ENCODE measurements around the gene TMEM86A.
"Not testable (repeated sequence)": the region's sequence is repeated elsewhere in the genome, so short reads cannot be mapped to it uniquely, and the experiment has no call there.

Gene TMEM86A, protein sequence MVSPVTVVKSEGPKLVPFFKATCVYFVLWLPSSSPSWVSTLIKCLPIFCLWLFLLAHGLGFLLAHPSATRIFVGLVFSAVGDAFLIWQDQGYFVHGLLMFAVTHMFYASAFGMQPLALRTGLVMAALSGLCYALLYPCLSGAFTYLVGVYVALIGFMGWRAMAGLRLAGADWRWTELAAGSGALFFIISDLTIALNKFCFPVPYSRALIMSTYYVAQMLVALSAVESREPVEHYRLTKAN

DNA sequence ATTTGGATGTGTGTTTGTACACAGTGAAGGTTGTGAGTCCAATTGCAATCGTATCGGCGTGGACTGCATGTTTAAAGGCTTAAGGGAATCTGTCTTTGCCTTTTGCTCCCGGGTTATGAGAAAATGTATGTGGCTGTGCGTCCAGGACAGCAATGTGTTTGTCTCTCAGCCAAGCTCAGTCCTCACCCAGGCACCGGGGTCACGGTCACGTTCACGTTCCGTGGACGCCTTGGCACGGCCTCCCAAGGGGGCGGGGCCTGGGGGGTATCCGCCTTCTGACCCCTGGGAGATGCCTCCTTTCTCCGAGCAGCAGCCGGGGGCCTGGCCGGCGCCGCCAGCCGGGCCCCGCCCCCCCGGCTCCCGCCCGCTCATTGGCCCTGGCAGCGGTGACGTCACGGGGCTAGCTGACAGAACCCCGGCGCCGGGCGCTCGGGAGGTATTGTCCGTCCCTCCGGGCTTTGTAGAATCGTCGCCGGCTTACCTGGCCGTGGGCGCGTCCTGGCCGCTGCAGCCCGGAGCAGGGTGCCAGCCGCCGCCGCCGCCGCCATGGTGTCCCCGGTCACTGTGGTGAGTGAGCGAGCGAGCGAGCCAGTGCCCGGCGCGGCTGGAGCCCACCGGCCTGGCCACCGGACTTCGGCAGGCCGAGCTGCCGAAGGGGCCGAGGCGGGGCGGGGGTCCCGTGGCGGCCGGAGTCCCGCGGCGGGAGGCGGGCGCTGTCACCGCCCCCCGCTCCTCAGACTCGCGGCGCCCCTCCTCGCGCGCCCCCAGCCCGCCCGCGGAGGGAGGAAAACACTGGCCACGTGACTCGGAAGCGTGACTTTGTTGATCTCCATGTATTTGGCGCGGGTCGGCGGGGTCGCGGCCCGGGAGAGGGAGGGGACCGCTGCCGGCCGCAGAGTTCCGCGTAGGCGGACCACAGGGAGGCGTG, at the start of gene TMEM86A:
TMEM86A (plus strand) TSS at position 439 of the 928 bp plus-strand sequence; CDS start at position 547, 108 bp downstream.
- peak; percentile 84 for DNase-seq (ENCODE audit: low read depth)

DNA sequence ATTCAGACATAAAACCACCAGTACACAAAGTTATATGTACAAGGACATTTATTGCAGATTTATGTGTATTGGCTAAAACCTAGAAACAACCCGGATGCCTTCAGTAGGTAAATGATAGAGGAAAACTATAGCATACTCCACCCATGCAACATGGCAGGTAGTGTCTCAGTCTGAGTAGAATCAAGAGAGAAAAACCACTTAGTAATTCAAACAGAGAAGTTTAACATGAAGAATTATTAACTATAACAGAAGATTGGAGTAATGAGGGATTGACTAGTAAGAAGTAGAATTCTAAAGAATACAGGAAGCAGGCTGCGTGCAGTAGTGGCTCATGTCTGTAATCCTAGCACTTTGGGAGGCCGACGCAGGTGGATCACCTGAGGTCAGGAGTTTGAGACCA, 48.2 kb upstream of the TMEM86A start:
- no peak for DNase-seq (ENCODE audit: low read depth)

DNA sequence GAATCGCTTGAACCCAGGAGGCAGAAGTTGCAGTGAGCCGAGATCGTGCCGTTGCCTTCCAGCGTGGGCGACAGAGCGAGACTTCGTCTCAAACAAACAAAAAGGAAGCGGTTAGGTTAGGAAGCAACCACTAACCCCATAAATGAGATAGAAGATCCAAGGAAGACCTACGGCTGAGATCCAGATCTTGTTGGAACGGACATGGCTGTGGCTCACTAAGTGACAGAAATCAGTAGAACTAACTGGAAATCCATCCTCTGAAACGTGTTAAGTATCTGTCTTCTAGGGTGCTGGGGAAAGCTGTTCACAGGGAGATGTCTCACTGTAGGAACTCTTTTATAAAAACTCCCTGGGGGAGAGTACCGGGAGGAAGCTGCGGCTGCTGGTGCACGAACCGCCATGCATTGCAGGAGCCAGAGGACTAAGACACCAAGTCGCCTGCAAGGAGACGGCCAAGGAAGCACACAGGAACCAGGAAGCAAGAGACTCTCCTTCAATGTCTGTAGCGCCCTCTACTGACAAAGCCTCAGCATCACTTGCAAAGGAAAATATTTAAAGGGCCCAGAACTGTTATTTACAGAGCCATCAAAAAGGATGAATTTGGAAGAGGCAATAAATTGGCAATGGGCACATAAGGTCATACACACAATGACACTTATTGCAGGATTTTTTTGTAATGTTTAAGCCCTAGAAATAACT, 47.6 kb upstream of the TMEM86A start:
- DNase-seq (ENCODE audit: low read depth), result peak; percentile 67

DNA sequence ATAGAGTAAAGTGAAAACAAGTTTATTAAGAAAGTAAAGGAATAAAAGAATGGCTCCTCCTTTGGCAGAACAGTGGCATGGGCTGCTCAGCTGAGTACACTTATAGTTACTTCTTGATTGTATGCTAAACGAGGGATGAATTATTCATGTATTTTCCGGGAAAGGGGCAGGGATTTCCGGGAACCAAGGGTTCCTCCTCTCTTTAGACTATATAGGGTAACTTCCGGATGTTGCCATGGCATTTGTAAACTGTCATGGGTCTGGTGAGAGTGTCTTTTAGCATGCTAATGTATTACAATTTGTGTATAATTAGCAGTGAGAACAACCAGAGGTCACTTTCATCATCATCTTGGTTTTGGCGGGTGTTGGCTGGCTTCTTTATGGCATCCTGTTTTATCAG, 40.9 kb upstream of the TMEM86A start:
- no peak for DNase-seq (ENCODE audit: low read depth)

DNA sequence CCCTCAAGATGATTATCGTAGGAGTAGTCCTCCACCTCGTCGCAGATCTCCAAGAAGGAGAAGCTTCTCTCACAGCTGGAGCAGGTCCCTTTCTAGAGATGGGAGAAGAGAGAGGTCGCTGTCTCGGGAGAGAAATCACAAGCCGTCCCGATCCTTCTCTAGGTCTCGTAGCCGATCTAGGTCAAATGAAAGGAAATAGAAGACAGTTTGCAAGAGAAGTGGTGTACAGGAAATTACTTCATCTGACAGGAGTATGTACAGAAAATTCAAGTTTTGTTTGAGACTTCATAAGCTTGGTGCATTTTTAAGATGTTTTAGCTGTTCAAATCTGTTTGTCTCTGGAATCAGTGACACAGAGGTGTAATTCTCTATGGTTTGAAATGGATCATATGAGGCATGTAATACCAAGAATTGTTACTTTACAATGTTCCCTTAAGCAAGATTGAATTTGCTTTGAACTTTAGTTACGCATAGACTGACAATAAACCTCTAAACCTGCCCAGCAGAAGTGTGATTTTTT, 33.2 kb upstream of the TMEM86A start:
- not testable (repeated sequence) for DNase-seq (ENCODE audit: low read depth)

DNA sequence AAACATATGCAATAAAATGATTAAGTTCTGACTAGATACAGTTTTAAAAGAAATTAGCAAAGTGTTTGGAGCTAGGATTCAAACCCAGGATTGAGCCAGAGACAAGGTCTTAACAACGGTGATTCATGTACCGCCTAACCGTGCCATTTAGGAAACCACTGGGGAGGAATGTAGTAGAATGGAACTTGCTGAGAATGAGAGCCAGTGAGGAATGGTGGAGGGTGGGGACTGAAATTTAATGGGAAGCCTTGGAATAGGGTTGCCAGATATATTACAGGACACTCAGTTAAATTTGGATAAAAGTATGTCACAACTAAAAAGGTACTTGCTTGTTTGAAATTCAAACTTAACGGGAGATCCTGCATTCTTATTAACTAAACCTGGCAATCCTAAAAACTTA, 30.4 kb upstream of the TMEM86A start:
- peak; percentile 17 for DNase-seq (ENCODE audit: low read depth)

DNA sequence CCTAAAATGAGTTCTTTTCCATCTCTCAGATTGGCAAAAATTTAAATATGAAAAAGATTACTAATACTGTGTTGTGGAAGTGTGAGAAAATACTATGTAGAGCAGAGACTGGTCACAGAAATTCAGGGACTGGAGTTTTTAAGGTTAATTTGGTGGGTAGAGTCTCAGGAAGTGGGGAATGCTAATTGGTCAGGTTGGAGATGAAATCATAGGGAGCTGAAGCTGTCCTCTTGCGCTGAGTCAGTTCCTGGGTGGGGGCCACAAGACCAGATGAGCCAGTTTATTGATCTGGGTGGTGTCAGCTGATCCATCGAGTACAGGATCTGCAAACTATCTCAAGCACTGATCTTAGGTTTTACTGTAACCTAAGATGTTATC, 29.4 kb upstream of the TMEM86A start:
- DNase-seq (ENCODE audit: low read depth), result peak; percentile 11

DNA sequence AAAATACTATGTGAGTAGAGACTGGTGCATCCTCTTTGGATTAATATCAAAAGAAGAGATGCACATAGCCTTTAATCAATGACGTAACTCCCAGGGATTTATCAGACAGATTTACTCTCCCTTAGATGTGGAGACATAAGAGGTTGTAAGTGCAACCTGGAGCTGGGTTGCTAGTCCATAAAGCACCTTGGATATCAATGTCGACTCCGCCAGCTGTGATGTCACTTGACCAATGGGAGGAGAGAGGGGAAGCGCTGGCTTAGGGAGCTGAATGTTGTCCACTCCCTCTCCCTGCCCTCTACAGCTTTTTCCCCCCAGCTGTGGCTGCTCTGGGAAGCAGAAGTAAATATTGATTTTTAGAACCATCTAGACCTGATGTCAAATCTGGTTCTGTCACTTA, 28.9 kb upstream of the TMEM86A start:
- DNase-seq (ENCODE audit: low read depth), result no peak

DNA sequence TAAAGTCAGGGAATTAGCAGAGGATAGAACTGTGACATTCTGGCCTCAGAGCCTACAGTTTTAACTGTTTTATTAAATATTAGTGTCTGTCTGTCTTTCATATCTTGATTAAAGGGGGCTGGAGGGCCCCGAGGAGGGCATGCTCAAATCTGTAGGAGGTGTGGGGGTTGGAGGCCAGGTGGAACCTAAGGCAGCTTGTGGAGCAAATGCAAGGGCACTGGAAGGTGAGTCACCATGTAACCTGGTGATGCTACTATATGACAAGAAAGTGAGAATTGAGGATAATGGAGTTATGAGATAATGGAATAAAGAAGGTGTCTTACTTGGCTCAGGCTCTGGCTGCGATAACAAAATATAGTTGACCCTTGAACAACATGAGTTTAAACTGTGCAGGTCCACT, 27.3 kb upstream of the TMEM86A start:
- no peak for DNase-seq (ENCODE audit: low read depth)

DNA sequence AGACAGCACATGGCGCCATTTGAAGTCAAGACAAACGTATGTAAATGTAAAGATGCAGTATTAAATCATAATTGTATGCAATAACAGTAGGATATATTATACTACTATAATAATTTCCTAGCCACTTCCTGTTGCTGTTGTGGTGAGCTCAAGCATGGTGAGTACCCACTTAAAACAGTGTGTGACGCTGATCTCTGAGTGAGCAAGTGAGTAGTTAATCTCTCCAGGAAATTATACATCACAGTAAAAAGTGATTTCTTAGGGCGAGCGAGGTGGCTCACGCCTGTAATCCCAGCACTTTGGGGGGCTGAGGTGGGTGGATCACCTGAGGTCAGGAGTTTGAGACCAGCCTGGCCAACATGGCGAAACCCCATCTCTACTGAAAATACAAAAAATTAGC, 26.4 kb upstream of the TMEM86A start:
- DNase-seq (ENCODE audit: low read depth), result not testable (repeated sequence)

DNA sequence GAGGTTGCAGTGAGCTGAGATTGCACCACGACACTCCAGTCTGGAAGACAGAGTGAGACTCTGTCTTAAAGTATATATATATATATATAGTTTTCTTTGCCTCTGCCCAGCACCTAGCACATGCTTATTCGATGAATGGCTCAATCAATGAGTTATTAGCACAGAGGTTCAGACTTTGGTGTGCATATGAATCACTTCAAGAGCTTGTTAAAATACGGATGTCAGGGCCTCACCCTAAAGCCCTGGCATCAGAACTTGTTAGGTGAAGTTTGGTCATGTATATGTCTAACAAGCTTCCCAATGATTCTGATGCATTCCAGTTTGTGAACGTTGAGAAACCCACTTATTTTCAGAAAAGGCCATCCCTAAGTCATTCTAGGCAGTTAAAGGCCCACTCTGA, 21.8 kb upstream of the TMEM86A start:
- no peak for DNase-seq (ENCODE audit: low read depth)

DNA sequence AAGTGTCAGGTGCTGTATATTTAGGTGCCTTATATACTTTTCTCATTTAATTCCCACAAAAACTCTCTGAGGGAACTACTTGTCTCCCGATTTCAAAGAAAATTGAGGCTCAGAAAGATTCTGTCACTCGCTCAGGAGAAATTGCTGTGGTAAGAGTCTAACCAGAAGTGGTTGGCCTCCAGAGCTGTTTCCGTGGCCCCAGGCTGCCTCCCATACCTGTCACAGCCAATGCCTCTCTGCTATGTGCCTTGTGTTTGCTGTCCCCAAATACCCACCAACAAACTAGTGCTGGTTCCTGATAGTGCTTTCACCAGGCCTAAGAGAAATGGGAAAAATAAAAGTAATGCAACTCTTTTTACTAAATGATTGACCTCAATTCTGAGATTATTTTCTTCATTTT, 21.0 kb upstream of the TMEM86A start:
- no peak for DNase-seq (ENCODE audit: low read depth)

DNA sequence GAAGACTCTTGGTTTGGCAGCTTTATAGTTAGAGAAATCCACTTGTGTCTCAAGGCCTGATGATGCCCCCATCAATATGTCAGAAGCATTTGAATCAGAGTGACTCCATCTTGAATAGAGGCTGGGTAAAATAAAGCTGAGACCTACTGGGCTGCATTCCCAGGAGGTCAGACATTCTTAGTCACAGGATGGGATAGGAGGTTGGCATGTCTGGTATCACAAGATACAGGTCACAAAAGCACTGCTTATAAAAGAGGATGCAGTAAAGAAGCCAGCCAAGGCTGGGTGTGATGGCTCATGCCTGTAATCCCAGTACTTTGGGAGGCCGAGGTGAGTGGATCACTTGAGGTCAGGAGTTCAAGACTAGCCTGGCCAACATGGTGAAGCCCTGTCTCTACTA, 16.6 kb upstream of the TMEM86A start:
- DNase-seq (ENCODE audit: low read depth), result peak; percentile 35

DNA sequence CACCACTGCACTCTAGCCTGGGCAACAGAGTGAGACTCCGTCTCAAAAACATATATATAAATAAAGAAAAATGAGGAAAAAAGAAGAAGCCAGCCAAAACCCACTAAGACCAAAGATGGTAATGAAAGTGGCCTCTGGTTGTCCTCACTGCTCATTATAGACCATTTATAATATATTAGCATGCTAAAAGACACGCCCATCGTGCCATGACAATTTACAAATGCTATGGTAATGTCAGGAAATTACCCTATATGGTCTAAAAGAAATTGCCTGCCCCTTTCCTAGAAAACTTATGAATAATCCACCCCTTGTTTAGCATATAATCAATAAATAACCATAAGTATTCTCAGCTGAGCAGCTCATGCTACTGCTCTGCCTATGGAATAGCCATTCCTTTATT, 16.1 kb upstream of the TMEM86A start:
- no peak for DNase-seq (ENCODE audit: low read depth)

DNA sequence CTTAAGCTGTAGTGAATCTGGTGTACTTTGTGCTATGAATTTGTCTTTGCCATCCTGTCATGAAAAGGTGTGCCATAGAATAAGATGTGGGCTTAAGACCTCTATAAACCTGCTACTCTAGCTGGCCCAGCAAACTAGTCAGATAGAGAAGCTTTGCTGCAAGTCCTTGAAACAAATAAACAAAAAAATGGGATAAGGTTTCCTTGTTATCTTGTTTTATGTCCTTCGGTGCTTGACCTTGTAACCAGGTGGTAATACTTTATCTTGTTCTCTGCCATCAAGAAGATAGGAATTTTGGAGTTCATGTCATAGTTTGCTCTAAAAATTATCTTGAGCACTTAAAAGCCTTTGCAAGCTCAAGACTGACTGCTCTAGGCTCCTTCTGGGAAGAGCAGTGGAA, 14.3 kb upstream of the TMEM86A start:
- DNase-seq (ENCODE audit: low read depth), result no peak

DNA sequence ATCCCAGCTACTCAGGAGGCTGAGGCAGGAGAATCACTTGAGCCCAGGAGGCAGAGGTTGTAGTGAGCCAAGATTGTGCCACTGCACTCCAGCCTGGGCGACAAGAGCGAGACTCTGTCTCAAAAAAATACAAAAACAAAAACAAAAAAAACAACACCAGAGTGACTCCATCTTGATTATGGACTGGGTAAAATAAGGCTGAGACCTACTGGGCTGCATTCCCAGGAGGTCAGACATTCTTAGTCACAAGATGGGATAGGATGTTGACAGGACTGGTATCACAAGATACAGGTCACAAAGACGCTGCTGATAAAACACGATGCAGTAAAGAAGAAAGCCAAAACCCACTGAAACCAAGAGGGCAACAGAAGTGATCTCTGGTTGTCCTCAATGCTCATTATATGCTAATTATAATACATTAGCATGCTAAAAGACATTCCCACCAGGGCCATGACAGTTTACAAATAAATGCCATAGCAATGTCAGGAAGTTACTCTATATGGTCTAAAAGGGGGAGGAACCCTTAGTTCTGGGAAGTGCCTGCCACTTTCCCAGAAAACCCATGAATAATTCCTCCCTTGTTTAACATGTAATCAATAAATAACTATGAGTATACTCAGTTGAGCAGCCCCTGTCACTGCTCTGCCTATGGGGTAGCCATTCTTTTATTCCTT, 7.0 kb upstream of the TMEM86A start:
- DNase-seq (ENCODE audit: low read depth), result not testable (repeated sequence)

DNA sequence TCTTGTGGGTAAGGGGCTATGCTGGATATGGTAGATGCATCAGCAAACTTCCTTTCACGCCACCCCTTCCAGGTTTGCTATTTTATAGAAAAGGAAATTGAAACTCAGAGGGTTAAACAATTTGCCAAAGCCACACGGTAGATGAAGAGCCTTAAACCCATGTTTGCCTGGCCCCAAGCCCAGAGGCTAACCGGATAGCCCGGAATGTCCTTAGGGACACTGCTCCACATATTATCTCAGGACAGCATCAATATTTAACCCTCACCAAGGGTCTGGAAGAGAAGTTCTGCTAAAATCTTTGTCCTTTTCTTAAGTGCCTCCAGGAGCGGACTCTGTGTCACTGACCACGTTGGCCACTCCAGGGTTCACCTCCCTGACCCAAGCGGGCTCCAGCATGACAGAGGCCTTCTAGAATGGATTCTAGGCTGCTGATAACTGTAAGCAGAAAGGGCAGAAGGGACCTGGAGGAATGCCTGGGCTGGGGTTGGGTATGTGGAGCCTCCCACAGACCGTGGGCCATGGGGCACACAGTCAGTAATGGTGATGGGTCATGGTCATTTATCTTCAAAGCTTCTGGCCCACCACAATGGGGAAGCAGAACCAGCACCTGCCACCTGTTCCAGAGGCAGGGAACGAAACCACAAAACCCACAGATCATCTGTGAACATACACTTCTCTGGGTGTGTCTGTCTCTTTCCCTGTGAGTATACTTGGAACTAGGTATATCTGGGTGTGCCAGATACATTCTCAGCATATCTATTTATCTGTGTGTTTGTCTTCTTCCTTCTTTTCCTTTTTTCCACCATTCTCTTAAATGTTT, 5.4 kb upstream of the TMEM86A start:
- DNase-seq (ENCODE audit: low read depth), result no peak

DNA sequence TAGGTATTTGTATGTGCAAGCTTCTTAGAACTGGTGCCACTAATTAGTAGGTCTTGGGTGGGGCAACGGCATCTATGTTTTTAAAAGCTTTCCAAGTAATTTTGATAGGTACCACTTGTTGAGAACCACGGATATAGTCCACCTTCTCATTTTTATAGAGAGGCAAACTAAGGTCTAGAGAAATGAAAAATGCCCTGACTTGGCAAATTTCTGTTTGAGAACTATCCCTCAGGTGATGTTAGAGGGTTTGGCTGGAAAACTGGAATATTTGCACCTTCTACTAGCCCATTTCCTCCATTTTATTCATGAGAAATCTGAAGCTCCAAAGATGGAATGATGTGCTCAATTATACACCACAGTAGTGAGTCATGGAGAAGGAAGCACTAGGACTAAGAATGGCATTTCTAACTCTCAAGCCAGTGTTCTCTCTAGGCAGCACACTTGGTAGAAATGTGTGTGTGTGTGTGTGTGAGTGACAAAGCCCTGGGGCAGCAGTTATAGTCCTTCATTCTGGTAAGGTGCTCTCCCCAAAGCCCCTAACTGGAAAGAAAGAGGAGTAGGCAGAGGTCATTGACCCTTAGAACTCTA, 1.8 kb upstream of the TMEM86A start:
- DNase-seq (ENCODE audit: low read depth), result peak; percentile 71

DNA sequence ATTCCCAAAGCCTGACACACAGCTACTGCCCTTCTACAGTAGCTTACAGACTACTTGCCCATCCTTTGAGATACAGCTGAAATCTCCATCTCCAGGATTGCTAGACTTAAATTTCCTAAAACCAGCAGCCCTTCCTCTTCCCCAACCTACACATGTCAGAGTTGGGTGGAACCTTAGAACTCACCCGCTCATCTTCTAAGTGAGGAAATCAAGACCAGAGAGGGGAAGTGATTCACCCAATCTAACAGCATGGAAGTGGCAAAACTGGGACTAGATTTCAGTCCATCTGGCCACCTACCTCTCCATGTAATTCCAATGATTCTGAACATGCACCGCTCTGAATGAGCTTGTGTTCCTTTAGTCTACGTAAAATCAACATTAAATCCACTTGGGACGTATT, 1.0 kb upstream of the TMEM86A start:
- no peak for DNase-seq (ENCODE audit: low read depth)

DNA sequence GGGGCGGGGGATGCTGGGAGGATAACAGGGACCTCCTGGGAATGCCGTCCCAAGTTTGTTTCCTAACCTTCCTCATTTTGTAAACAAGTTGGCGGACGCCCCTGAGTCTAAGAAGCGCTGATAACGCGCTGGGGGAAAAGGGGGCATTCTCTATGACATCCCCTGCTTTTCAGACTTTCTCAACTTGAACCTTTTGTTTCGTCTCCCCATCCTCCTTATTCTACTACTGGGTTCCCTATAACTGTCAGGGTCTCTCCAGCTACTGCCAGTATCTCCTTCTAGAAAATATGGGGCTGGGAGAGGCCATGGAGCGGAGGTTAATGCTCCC, 654 bp downstream of the TMEM86A start:
- DNase-seq (ENCODE audit: low read depth), result no peak

DNA sequence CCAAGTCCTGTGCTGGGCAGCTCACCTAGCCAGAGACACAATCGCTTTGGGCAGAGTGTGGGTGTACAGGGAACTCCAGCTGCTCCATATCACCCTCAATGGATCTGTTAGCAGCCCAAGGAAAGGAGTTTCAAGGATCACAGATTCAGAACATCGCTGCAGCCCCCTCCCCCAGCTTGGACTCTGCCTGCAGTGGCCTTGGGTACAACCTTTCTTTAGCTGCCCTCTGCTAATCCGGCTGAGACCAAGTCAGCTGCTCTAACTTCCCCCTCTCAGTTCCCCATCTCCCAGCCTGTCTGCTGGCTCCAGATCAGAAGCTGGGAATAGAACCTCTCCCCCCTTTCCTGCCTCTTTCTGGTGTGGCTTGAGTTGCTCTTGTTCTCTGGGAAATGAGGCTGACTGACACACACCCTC, 1.3 kb downstream of the TMEM86A start:
- DNase-seq (ENCODE audit: low read depth), result no peak
